HG03457 (cell line): ENCODE measurements around the gene MIAT.
"Not testable (repeated sequence)": the region's sequence is repeated elsewhere in the genome, so short reads cannot be mapped to it uniquely, and the experiment has no call there.

Source experiments
- ATAC-seq: cut with Tn5 transposase; IDR thresholded peaks from one replicate; pipeline ENCODE4 v1.9.1; 2021; ENCODE audit warnings: moderate number of reproducible peaks; ENCODE audit not compliant: unreplicated experiment

Gene MIAT

GRCh38 chr22:26656891-26657851 lies at the start of gene MIAT:
MIAT (plus strand) TSS chr22:26657588.
- no peak for ATAC-seq

- ATAC-seq: no peak
Measured at GRCh38 chr22:26608129-26608528, 49.3 kb upstream of the MIAT start.

- ATAC-seq: no peak
Measured at GRCh38 chr22:26609287-26609686, 48.1 kb upstream of the MIAT start.

GRCh38 chr22:26610072-26610958 lies 47.1 kb upstream of the MIAT start:
- ATAC-seq: no peak

- ATAC-seq: no peak
Measured at GRCh38 chr22:26610996-26611395, 46.4 kb upstream of the MIAT start.

GRCh38 chr22:26612652-26613051 lies 44.7 kb upstream of the MIAT start:
- ATAC-seq: no peak

GRCh38 chr22:26613753-26614152 lies 43.6 kb upstream of the MIAT start:
- ATAC-seq: not testable (repeated sequence)

- no peak for ATAC-seq
Measured at GRCh38 chr22:26614322-26614721, 43.1 kb upstream of the MIAT start.

GRCh38 chr22:26615149-26615548 lies 42.2 kb upstream of the MIAT start:
- no peak for ATAC-seq

- no peak for ATAC-seq
Measured at GRCh38 chr22:26615830-26616435, 41.5 kb upstream of the MIAT start.

GRCh38 chr22:26616650-26617049 lies 40.7 kb upstream of the MIAT start:
- no peak for ATAC-seq

- no peak for ATAC-seq
Measured at GRCh38 chr22:26617271-26618199, 39.9 kb upstream of the MIAT start, which contains the start of gene CRYBB1. CRYBB1 (minus strand) TSS chr22:26618027; CDS start chr22:26616319, 1,708 bp downstream.

GRCh38 chr22:26618455-26618854 lies 38.9 kb upstream of the MIAT start:
- ATAC-seq: no peak

GRCh38 chr22:26619510-26619909 lies 37.9 kb upstream of the MIAT start:
- no peak for ATAC-seq

- ATAC-seq: no peak
Measured at GRCh38 chr22:26620197-26620596, 37.2 kb upstream of the MIAT start.

GRCh38 chr22:26621663-26622062 lies 35.7 kb upstream of the MIAT start, which contains the start of gene CRYBA4:
CRYBA4 (plus strand) TSS chr22:26621963; CDS start chr22:26622597, 634 bp downstream.
- ATAC-seq: no peak

- no peak for ATAC-seq
Measured at GRCh38 chr22:26623984-26624383, 33.4 kb upstream of the MIAT start.

GRCh38 chr22:26624803-26625202 lies 32.6 kb upstream of the MIAT start:
- no peak for ATAC-seq

GRCh38 chr22:26629988-26630761 lies 27.2 kb upstream of the MIAT start:
- no peak for ATAC-seq
